Measurements from ENCODE around the gene MANBA.
"Not testable (repeated sequence)": the region's sequence is repeated elsewhere in the genome, so short reads cannot be mapped to it uniquely, and the experiment has no call there.

The MANBA gene

GRCh38 chr4:102624505-102624904 lies 136.3 kb downstream of the MANBA start:
- Histone ChIP-seq H3K36me3 (ENCODE audit: low read length) (no peaks in the 10 kb centered on the region), H3K4me2 (ENCODE audit: low read depth, low read length, poor library complexity, severe bottlenecking) (no peak overlapping the region), H4K20me1 (ENCODE audit: low read depth, low read length) (no peaks in the 10 kb centered on the region), H3K27me3 (ENCODE audit: low read length) (no peaks in the 10 kb centered on the region), H3K9me3 (ENCODE audit: insufficient read depth, low read length) (no peaks in the 10 kb centered on the region), H3K9me2 (replicated peaks; ENCODE audit: insufficient read depth, low read length) (no peaks in the 10 kb centered on the region), H3F3A (ENCODE audit: insufficient read depth) (no peaks in the 10 kb centered on the region), H3K27ac (ENCODE audit: low read depth, low read length) (no peak overlapping the region), H3K9ac (ENCODE audit: low read length) (no peak overlapping the region), H3K79me2 (ENCODE audit: insufficient read depth, low read length) (no peaks in the 10 kb centered on the region), H2AFZ (ENCODE audit: low read depth, low read length, severe bottlenecking) (no peak overlapping the region), H3K4me3 (ENCODE audit: insufficient read depth, low read length, poor library complexity, severe bottlenecking) (no peak overlapping the region)
- TF ChIP-seq, protein P1, sequence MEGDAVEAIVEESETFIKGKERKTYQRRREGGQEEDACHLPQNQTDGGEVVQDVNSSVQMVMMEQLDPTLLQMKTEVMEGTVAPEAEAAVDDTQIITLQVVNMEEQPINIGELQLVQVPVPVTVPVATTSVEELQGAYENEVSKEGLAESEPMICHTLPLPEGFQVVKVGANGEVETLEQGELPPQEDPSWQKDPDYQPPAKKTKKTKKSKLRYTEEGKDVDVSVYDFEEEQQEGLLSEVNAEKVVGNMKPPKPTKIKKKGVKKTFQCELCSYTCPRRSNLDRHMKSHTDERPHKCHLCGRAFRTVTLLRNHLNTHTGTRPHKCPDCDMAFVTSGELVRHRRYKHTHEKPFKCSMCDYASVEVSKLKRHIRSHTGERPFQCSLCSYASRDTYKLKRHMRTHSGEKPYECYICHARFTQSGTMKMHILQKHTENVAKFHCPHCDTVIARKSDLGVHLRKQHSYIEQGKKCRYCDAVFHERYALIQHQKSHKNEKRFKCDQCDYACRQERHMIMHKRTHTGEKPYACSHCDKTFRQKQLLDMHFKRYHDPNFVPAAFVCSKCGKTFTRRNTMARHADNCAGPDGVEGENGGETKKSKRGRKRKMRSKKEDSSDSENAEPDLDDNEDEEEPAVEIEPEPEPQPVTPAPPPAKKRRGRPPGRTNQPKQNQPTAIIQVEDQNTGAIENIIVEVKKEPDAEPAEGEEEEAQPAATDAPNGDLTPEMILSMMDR (IDR thresholded peaks at IDR 0.05; ENCODE audit: insufficient read depth, low read length, poor library complexity, severe bottlenecking), result no peak
- TF ChIP-seq EZH2phosphoT487 (conservative IDR thresholded peaks at IDR 0.05; ENCODE audit: low read length), result no peak

DNA sequence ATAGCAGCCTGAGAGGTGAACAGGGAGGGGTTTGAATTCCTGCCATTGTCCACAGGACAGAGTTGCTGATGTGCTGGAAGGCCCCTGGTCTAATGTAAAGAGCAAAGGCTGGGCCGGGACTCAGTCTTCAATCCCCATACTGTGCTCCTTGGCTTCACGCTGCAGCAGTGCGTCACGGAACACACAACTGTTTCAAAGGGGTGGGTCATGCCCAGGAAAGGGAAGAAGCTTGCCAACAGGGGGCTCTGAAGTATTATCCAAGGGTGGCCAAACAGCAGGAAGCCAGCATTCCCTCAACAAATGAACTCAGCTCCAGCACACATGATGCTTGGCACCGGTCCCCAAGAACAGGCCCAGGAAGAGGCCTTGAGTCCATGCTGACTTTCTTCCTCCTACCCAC lies 137.1 kb downstream of the MANBA start:
- Histone ChIP-seq H3K9me2 (replicated peaks; ENCODE audit: insufficient read depth, low read length) (no peaks in the 10 kb centered on the region), H3F3A (ENCODE audit: insufficient read depth) (no peaks in the 10 kb centered on the region), H3K36me3 (ENCODE audit: low read length) (no peaks in the 10 kb centered on the region), H3K4me2 (ENCODE audit: low read depth, low read length, poor library complexity, severe bottlenecking) (no peak overlapping the region), H3K79me2 (ENCODE audit: insufficient read depth, low read length) (no peaks in the 10 kb centered on the region), H3K27me3 (ENCODE audit: low read length) (no peaks in the 10 kb centered on the region), H3K9ac (ENCODE audit: low read length) (no peak overlapping the region), H3K4me3 (ENCODE audit: insufficient read depth, low read length, poor library complexity, severe bottlenecking) (no peak overlapping the region), H2AFZ (ENCODE audit: low read depth, low read length, severe bottlenecking) (no peak overlapping the region), H3K27ac (ENCODE audit: low read depth, low read length) (no peak overlapping the region), H4K20me1 (ENCODE audit: low read depth, low read length) (no peaks in the 10 kb centered on the region), H3K9me3 (ENCODE audit: insufficient read depth, low read length) (no peaks in the 10 kb centered on the region)
- TF ChIP-seq EZH2phosphoT487 (conservative IDR thresholded peaks at IDR 0.05; ENCODE audit: low read length), result no peak
- TF ChIP-seq, protein P1 (IDR thresholded peaks at IDR 0.05; ENCODE audit: insufficient read depth, low read length, poor library complexity, severe bottlenecking), result no peak

- Histone ChIP-seq H3K4me3 (ENCODE audit: insufficient read depth, low read length, poor library complexity, severe bottlenecking) (no peak overlapping the region), H2AFZ (ENCODE audit: low read depth, low read length, severe bottlenecking) (no peak overlapping the region), H3K36me3 (ENCODE audit: low read length) (no peaks in the 10 kb centered on the region), H3K27me3 (ENCODE audit: low read length) (no peaks in the 10 kb centered on the region), H3K27ac (ENCODE audit: low read depth, low read length) (no peak overlapping the region), H3K4me2 (ENCODE audit: low read depth, low read length, poor library complexity, severe bottlenecking) (no peak overlapping the region), H3K9me3 (ENCODE audit: insufficient read depth, low read length) (no peaks in the 10 kb centered on the region), H3K79me2 (ENCODE audit: insufficient read depth, low read length) (no peaks in the 10 kb centered on the region), H3F3A (ENCODE audit: insufficient read depth) (no peaks in the 10 kb centered on the region), H3K9me2 (replicated peaks; ENCODE audit: insufficient read depth, low read length) (no peaks in the 10 kb centered on the region), H3K9ac (ENCODE audit: low read length) (no peak overlapping the region), H4K20me1 (ENCODE audit: low read depth, low read length) (no peaks in the 10 kb centered on the region)
- no peak for TF ChIP-seq EZH2phosphoT487 (conservative IDR thresholded peaks at IDR 0.05; ENCODE audit: low read length)
- TF ChIP-seq, protein P1 (IDR thresholded peaks at IDR 0.05; ENCODE audit: insufficient read depth, low read length, poor library complexity, severe bottlenecking), result no peak
These were observed 139.9 kb downstream of the MANBA start for GRCh38 chr4:102620697-102621497.

GRCh38 chr4:102619776-102620631 lies 140.8 kb downstream of the MANBA start:
- not testable (repeated sequence) for H3K4me2 ChIP-seq (ENCODE audit: low read depth, low read length, poor library complexity, severe bottlenecking); H3K27ac ChIP-seq (ENCODE audit: low read depth, low read length); H3K36me3 ChIP-seq (ENCODE audit: low read length); H4K20me1 ChIP-seq (ENCODE audit: low read depth, low read length); H2AFZ ChIP-seq (ENCODE audit: low read depth, low read length, severe bottlenecking); H3K79me2 ChIP-seq (ENCODE audit: insufficient read depth, low read length); H3K4me3 ChIP-seq (ENCODE audit: insufficient read depth, low read length, poor library complexity, severe bottlenecking); H3K9me3 ChIP-seq (ENCODE audit: insufficient read depth, low read length); H3F3A ChIP-seq (ENCODE audit: insufficient read depth); H3K9me2 ChIP-seq (replicated peaks; ENCODE audit: insufficient read depth, low read length); H3K27me3 ChIP-seq (ENCODE audit: low read length); H3K9ac ChIP-seq (ENCODE audit: low read length)

GRCh38 chr4:102619021-102619420 lies 141.7 kb downstream of the MANBA start:
- not testable (repeated sequence) for H3F3A ChIP-seq (ENCODE audit: insufficient read depth); H3K9me2 ChIP-seq (replicated peaks; ENCODE audit: insufficient read depth, low read length); H3K9me3 ChIP-seq (ENCODE audit: insufficient read depth, low read length); H4K20me1 ChIP-seq (ENCODE audit: low read depth, low read length); H3K9ac ChIP-seq (ENCODE audit: low read length); H3K4me3 ChIP-seq (ENCODE audit: insufficient read depth, low read length, poor library complexity, severe bottlenecking); H3K27me3 ChIP-seq (ENCODE audit: low read length); H3K36me3 ChIP-seq (ENCODE audit: low read length); H3K4me2 ChIP-seq (ENCODE audit: low read depth, low read length, poor library complexity, severe bottlenecking); H3K79me2 ChIP-seq (ENCODE audit: insufficient read depth, low read length); H3K27ac ChIP-seq (ENCODE audit: low read depth, low read length); H2AFZ ChIP-seq (ENCODE audit: low read depth, low read length, severe bottlenecking)
